HG02763 (cell line): ENCODE measurements around the gene FBXL19.
"Not testable (repeated sequence)": the region's sequence is repeated elsewhere in the genome, so short reads cannot be mapped to it uniquely, and the experiment has no call there.

ENCODE experiments used
- ATAC-seq: cut with Tn5 transposase; IDR thresholded peaks from one replicate; pipeline ENCODE4 v1.9.1; 2021; ENCODE audit warnings: mild to moderate bottlenecking, moderate library complexity; ENCODE audit not compliant: unreplicated experiment

FBXL19 gene

GRCh38 chr16:30923554-30924075 is at the start of gene FBXL19:
TSS of gene FBXL19 (plus strand) at chr16:30923572. CDS start at chr16:30925755, 2,183 bp downstream.
- ATAC-seq: no peak

GRCh38 chr16:30874244-30874820 is 49.0 kb upstream of the FBXL19 start:
- no peak for ATAC-seq

GRCh38 chr16:30874821-30875717 is 48.3 kb upstream of the FBXL19 start:
- peak; percentile 79 for ATAC-seq

- peak; percentile 31 for ATAC-seq
These were observed 47.2 kb upstream of the FBXL19 start for GRCh38 chr16:30875871-30876801.

- no peak for ATAC-seq
These were observed 46.5 kb upstream of the FBXL19 start for GRCh38 chr16:30876867-30877266.

GRCh38 chr16:30882429-30883310 is 40.7 kb upstream of the FBXL19 start:
- ATAC-seq: no peak

- no peak for ATAC-seq
These were observed 38.6 kb upstream of the FBXL19 start for GRCh38 chr16:30884760-30885159.

- no peak for ATAC-seq
These were observed 38.2 kb upstream of the FBXL19 start for GRCh38 chr16:30885196-30885595.

- ATAC-seq: no peak
These were observed 37.2 kb upstream of the FBXL19 start for GRCh38 chr16:30886145-30886544.

- no peak for ATAC-seq
These were observed 35.4 kb upstream of the FBXL19 start for GRCh38 chr16:30887927-30888326.

GRCh38 chr16:30888856-30889499 is 34.4 kb upstream of the FBXL19 start:
- ATAC-seq: no peak

- ATAC-seq: no peak
These were observed 33.7 kb upstream of the FBXL19 start for GRCh38 chr16:30889721-30890120.

GRCh38 chr16:30891043-30891823 is 32.1 kb upstream of the FBXL19 start:
- ATAC-seq: not testable (repeated sequence)

GRCh38 chr16:30892670-30893416 is 30.5 kb upstream of the FBXL19 start:
- ATAC-seq: no peak

GRCh38 chr16:30893417-30893743 is 30.0 kb upstream of the FBXL19 start:
- no peak for ATAC-seq

GRCh38 chr16:30893744-30894539 is 29.4 kb upstream of the FBXL19 start, which contains the start of gene BCL7C:
TSS of gene BCL7C (minus strand) at chr16:30894077. CDS start at chr16:30893944, 133 bp downstream.
- ATAC-seq: peak; percentile 74
